Activated gamma-delta T cell treated with Interleukin-2 at 50 U/mL for 16 hours (primary cell): Measurements from ENCODE around the gene PIMREG.
"Not testable (repeated sequence)": the region's sequence is repeated elsewhere in the genome, so short reads cannot be mapped to it uniquely, and the experiment has no call there.

Source experiments
- DNase-seq: peaks from one replicate; pipeline ENCODE4 v3.0.0-alpha.2; 2020

PIMREG gene

DNA sequence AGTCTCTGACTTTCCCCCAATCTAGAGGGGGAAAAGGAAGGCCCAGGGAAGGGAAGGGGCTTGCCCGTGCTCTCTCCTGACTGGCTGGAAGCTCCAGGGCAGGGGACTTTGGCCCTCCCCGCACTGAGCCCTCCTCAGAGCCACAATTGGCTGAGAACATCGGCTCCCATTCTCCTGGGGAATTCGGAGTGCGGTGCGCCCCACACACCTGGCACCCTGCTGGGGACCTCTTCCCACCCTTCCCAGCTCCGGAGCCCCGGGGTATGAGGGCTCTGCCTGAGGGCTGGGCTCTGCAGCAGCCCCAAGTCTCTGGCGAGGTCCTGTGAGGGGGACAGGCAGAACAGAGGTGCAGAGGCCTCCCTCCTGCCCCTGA is 36.0 kb downstream of the PIMREG start:
- DNase-seq = no peak

- no peak for DNase-seq
Measured at GRCh38 chr17:6482105-6482455, 37.8 kb downstream of the PIMREG start.

- not testable (repeated sequence) for DNase-seq
Measured at GRCh38 chr17:6482796-6483195, 38.5 kb downstream of the PIMREG start.

- DNase-seq = no peak
Measured at GRCh38 chr17:6483507-6483906, 39.3 kb downstream of the PIMREG start.

- no peak for DNase-seq
Measured at GRCh38 chr17:6485646-6486412, 41.6 kb downstream of the PIMREG start.

DNA sequence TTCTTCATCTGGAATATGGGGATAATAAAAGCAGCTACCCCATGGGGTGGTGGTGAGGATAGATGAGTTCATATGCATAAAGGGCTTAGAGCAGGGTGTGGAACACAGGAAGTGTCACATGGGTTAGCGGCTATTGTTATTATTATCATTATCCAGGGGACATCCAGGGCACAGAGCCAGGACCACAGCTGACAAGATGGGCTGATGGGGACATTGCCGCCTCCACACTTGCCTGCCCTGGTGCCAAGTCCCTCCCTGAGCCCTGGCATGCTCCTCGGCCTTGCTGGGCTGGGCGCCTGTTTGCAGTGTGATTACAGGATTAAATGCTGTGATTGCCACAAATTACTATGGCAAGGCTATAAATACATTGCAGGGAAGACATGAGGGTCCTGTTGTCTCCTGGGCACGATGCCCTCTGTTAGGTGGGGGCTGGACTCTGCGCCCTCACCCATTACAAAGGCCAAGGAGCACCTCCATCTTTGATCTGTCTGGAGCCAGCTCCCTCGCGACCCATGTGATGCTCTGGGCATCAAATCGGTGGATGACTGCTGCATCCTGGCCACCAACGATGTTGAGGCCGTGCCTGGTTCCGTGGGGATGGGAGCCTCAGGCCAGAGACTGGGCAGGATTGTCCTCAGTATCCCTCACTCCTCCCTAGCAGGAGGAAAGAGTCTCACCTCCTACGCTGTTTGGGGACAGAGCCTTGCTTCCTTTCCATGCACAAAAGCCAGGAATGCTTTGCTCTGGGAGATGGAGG is 43.2 kb downstream of the PIMREG start:
- no peak for DNase-seq

- no peak for DNase-seq
Measured at GRCh38 chr17:6488008-6488539, 43.8 kb downstream of the PIMREG start.

DNA sequence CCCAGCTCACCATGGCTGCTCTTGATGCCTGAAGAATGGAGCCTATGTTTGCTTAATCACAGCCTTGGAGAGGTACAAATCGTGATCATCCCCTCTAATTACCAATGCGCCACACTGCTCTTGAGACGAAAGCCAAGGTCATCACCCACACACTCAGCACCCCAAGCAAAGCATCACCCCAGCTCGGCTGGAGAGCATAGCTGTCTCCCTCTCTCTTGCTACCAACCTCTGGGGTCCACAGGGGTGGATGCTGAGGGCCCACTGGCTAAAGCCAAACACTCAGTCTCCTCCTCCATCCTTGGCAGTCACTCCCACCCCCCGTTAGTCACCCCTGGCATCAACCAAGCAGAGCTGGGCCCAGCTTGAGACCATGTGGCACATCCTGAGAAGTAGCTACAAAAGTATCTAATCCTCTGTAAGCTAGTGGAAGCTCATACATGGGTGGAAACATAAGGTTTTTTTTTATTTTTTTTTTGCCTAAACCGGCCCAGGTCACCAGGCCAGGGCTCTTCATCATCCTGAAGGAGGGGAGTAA is 44.8 kb downstream of the PIMREG start:
- no peak for DNase-seq

- DNase-seq = no peak
Measured at GRCh38 chr17:6491071-6491700, 46.9 kb downstream of the PIMREG start.

- no peak for DNase-seq
Measured at GRCh38 chr17:6492892-6493674, 48.8 kb downstream of the PIMREG start.

DNA sequence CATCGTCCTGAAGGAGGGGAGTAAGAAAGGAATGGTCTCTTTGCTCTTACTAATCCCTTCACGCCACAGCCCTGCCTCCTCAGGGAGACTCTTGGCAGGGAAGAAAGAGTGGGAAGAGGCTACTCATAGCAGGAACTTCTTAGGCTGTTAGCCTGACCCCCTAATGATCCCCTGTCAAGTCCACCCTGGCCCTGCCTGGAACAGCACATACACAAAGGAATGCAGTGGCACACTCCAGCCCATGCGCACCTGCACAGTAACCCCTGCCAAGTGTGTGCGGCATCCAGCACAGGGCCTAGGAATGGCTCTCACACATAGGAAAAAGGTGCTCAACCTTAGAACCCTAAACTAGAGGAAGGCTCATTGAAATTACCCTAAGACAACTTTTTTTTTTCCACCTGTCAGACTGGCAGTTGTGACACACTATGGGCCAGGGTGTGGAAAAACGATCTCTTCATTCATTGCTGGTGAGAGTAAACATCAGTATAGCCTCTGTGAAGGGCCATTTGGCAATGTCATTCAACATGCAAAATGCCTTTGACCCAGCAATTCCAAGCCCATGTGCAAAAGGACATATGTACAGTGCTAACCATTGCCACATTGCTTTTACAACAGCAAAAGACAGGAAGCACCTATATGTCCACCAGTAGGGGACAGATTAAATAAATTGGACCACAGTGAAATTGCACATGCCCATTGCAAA is 50.1 kb downstream of the PIMREG start:
- no peak for DNase-seq

DNA sequence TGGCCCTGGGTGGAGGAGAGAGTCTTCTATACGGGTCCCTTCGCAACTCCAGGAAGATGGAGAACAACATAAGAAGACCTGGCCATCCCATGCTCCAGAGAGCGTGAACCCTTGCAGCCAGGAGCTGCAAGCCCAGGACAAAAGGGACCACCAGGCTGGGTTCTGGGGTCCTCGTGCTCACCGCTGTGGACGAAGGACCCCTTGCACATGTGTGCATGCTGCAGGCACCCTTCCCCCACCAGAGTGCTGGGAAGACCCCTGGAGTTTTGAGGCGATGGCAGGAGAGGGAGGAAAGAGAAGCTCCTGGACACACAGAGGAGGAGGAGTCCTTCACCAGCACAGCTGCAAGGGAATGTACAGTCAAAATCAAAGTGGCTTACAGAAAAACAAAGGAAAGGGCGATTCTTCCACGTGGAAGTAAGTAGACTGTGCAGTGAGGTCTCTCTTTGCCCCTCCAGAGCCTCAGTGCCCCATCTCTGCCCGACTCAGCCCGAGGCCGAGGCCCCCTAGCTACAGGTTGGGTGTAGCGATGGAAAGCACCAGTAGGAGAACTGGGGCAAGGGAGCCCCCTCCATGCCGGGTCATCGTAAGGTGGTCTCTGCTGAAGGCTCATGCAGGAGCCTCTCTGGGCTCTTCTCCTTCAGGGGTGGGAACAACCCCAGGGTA is 51.3 kb downstream of the PIMREG start:
- DNase-seq = no peak

GRCh38 chr17:6496116-6496481 is 51.8 kb downstream of the PIMREG start:
- DNase-seq = no peak

GRCh38 chr17:6496640-6497441 is 52.6 kb downstream of the PIMREG start:
- DNase-seq = no peak

GRCh38 chr17:6497496-6498221 is 53.4 kb downstream of the PIMREG start:
- DNase-seq = no peak

- no peak for DNase-seq
Measured at GRCh38 chr17:6498356-6498755, 54.1 kb downstream of the PIMREG start.

DNA sequence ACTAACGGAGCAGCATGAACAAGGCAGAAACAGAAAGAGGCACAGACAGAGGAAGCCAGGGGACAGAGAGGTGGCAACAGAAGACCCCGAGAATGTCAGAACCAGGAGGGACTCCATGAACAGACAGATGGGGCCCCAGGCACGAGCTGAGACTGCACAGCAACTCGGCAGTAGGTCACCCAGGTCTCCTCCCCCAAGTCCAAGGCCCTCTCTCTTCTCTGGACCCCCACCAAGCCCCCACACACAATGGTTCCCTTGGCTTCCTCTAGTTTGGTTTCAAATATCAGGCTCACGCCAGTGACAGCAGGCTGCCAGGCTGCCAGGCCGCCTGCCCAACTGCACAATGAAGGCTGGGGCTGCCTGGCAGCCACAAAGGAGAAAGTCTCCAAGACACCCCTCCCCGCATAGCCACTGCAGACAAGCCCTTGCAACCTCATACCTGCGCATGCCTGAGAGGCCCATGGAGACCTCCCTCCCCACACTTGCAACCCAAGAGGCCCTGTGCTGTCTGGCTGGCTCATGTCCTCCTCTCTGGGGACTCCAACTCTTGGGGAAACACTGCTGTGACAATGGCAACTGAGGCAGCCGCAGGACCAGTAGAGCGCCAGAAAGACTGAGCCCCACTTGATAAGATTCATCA is 54.8 kb downstream of the PIMREG start:
- DNase-seq = no peak
